Right lobe of liver (tissue), 6 donors: Measurements from ENCODE around the gene TCF12. TPM values are rescaled to one million over a fixed set of nuclear protein-coding genes. Genes with fewer than 3 reads are reported as not detected.

Source experiments
- ATAC-seq, 4 donors: fragments of 200-7000 bp; cut with Tn5 transposase; one replicate each; pipeline ENCODE4 v1.9.1; 2020; ENCODE audit warnings: mild to moderate bottlenecking in 4 of 4, moderate library complexity in 4 of 4
- DNase-seq, 3 donors: peaks; one replicate each; pipeline ENCODE4 v3.0.0-alpha.2; 2020
- H3K27ac ChIP-seq, 3 donors: fragments of 200-600 bp; one replicate each; pipeline ENCODE4 v1.8.0; 2022
- H3K27me3 ChIP-seq, 2 donors: fragments of 200-600 bp; one replicate each; pipeline ENCODE4 v1.8.0; 2022
- H3K36me3 ChIP-seq, 4 donors: fragments of 200-600 bp; sonication (generic) in 1 of 4; one replicate each; pipeline versions ENCODE4 v1.5.1 to v1.8.0; 2017 to 2022; ENCODE audit warnings: control low read depth in 1 of 4
- H3K4me1 ChIP-seq, 4 donors: fragments of 200-600 bp; sonication (generic) in 1 of 4; one replicate each; pipeline versions ENCODE4 v1.5.1 to v1.8.0; 2017 to 2022; ENCODE audit warnings: control low read depth in 1 of 4
- H3K4me3 ChIP-seq, 3 donors: fragments of 200-600 bp; one replicate each; pipeline ENCODE4 v1.8.0; 2022
- H3K9me3 ChIP-seq, 4 donors: fragments of 200-600 bp; sonication (generic) in 1 of 4; one replicate each; pipeline versions ENCODE4 v1.5.1 to v1.8.0; 2017 to 2022; ENCODE audit warnings: control low read depth in 1 of 4
- CTCF ChIP-seq, 4 donors: fragments of 200-600 bp in 3 of 4; fragments of 450-650 bp in 1 of 4; IDR thresholded peaks; one replicate each; pipeline versions ENCODE4 v1.5.1 to v1.8.0; 2016 to 2022; ENCODE audit warnings: antibody characterized with exemption in 4 of 4, mild to moderate bottlenecking in 2 of 4
- POLR2A ChIP-seq: fragments of 450-650 bp; IDR thresholded peaks from one replicate; pipeline ENCODE4 v1.6.1; 2017; ENCODE audit warnings: antibody characterized with exemption, mild to moderate bottlenecking
- WGBS: methylation state at CpG from one replicate; pipeline ENCODE4 v1.1.6; 2018; ENCODE audit warnings: low coverage, low lambda C conversion rate; ENCODE audit not compliant: insufficient coverage; ENCODE audit errors: missing lambda C conversion rate; 5-methylcytosine and 5-hydroxymethylcytosine counted together
- intact Hi-C, 2 donors: fragments of 100-400 bp; cut with DNase I; formaldehyde crosslinking; loops; one replicate each; pipeline versions ENCODE4 v1.11.2 to v1.14.1; 2022
- total RNA-seq, 6 experiments: library from RNA; depleted of rRNA in 2 of 6; stranded (reverse); fragments of >200 nt in 2 of 6; fragmentation: NEBNext Ultra II Directional in 3 of 6; extraction: Animal tissue kit (Norgen Biotek cat#: 25700) in 3 of 6; gene quantifications; one replicate each; pipeline versions ENCODE4 v1.1.0 to v1.2.4, GENCODE V29; 2016 to 2023
- donor health status: DM: no; HTN: yes; CAD: no.
- donor health status: DM: no; HTN: no; CAD: no.
- donor health status: DM: no; HTN: no; CAD: no.
- donor health status: DM: no; HTN: yes; CAD: no.
- donor health status: DM: no; HTN: yes; CAD: no.

Gene TCF12
- total RNA-seq, 6 experiments from 2014 or later: 28.9 to 41.9 (median 35.3) TPM

GRCh38 chr15:56916825-56917477, 1.5 kb upstream of the TCF12 start:
- ATAC-seq (no peak), DNase-seq (no peak)
- H3K27me3 ChIP-seq: no peaks in the 10 kb centered on the region
- peaks cover 0 to 12% (median 3%) of the 10 kb centered on the region in 4 donors for H3K4me1 ChIP-seq
- H3K4me3 ChIP-seq: peak overlapping the region; percentile 66 to 90 (median 87)
- WGBS: 94% methylated on average over 7 of the region's 8 CpGs
- no peaks in the 10 kb centered on the region for H3K9me3 ChIP-seq
- intact Hi-C loops: loop anchor here in 1 of 2 donors (10.0 kb wide), 1 partner anchor 218 kb away; no protein-coding TSS in a partner anchor
- H3K36me3 ChIP-seq: peaks cover 0 to 5% (median 0%) of the 10 kb centered on the region in 4 donors
- H3K27ac ChIP-seq: no peak overlapping the region
- no peak for TF ChIP-seq POLR2A
- TF ChIP-seq CTCF (IDR thresholded peaks at IDR 0.05): no peak

GRCh38 chr15:56917652-56918045, 795 bp upstream of the TCF12 start:
- WGBS: 15% methylated on average over 8 of the region's 9 CpGs
- Histone ChIP-seq H3K4me1 (peaks cover 0 to 12% (median 3%) of the 10 kb centered on the region in 4 donors), H3K27ac (peak overlapping the region; percentile 91 to 96 (median 94)), H3K9me3 (no peaks in the 10 kb centered on the region), H3K4me3 (peak overlapping the region; percentile 66 to 90 (median 87)), H3K27me3 (no peaks in the 10 kb centered on the region), H3K36me3 (peaks cover 0 to 5% (median 0%) of the 10 kb centered on the region in 4 donors)
- intact Hi-C loops: loop anchor here in 1 of 2 donors (10.0 kb wide), 1 partner anchor 217 kb away; no protein-coding TSS in a partner anchor
- ATAC-seq (peak; percentile 1 to 10 (median 5)), DNase-seq (peak in 1 of 3 donors; percentile 26)
- TF ChIP-seq POLR2A: no peak
- TF ChIP-seq CTCF (IDR thresholded peaks at IDR 0.05): no peak

- peak; percentile 59 to 67 (median 63) for DNase-seq
- no peaks in the 10 kb centered on the region for H3K27me3 ChIP-seq
- H3K4me3 ChIP-seq: peak overlapping the region; percentile 66 to 90 (median 87)
- peaks cover 0 to 17% (median 3%) of the 10 kb centered on the region in 4 donors for H3K4me1 ChIP-seq
- H3K36me3 ChIP-seq: peaks cover 0 to 5% (median 0%) of the 10 kb centered on the region in 4 donors
- TF ChIP-seq POLR2A: peak; percentile 14
- TF ChIP-seq CTCF (IDR thresholded peaks at IDR 0.05): no peak
- WGBS: 0% methylated on average over 16 of the region's 81 CpGs
- H3K9me3 ChIP-seq: no peaks in the 10 kb centered on the region
- H3K27ac ChIP-seq: peak overlapping the region; percentile 91 to 96 (median 94)
- intact Hi-C loops: loop anchor here in 1 of 2 donors (10.0 kb wide), 1 partner anchor 216 kb away; no protein-coding TSS in a partner anchor
- ATAC-seq: peak; percentile 2 to 37 (median 24)
Measured at GRCh38 chr15:56919031-56919608, 676 bp downstream of the TCF12 start.

DNA sequence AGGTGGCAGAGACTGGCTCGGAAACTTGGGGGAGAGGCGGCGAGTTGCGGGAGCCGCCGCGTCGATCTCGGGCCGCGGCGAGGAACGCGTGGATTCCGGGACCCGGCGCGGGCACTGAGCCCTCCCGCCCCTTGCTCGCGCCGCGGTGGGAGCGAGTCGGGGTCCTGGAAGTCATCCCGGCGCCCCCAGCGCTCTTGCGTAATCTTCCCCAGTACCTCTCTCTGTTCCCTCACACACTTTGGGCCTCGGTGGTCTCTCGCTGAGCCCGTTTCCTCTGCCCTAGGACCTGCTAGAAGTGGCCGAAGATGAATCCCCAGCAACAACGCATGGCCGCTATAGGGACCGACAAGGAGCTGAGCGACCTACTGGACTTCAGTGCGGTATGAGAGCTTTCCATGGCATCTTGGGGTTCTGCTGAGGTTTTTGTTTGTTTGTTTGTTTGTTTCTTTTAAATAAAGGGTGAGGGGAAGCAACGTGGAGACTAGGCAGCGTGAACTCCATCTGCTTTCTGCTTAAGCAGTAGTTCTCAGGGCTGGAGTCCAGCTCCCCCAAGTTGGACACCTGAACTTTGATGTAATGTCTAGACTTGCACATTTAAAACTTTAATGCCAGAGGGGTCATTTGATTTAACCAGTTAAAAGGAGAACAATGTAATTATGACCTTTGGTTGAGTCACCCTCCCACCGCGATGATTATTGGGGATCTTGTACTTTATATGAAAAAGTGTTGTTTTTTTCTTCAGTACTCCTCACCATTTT, 1.3 kb downstream of the TCF12 start:
- intact Hi-C loops: loop anchor here in 1 of 2 donors (10.0 kb wide), 1 partner anchor 215 kb away; no protein-coding TSS in a partner anchor
- Histone ChIP-seq H3K4me1 (peaks cover 0 to 17% (median 3%) of the 10 kb centered on the region in 4 donors), H3K36me3 (peaks cover 0 to 5% (median 0%) of the 10 kb centered on the region in 4 donors), H3K27ac (peak overlapping the region; percentile 91 to 96 (median 94)), H3K27me3 (no peaks in the 10 kb centered on the region), H3K9me3 (no peaks in the 10 kb centered on the region), H3K4me3 (peak overlapping the region; percentile 66 to 90 (median 87))
- ATAC-seq (peak in 2 of 4 donors; percentile 2 to 7), DNase-seq (peak; percentile 37 to 59 (median 50))
- WGBS: under 1% methylated on average over 26 of the region's 42 CpGs
- TF ChIP-seq POLR2A (no peak), CTCF (IDR thresholded peaks at IDR 0.05) (no peak)
